Measurements from ENCODE around the gene LSAMP.

Gene LSAMP

GRCh38 chr3:116155841-116156240 is 289.4 kb downstream of the LSAMP start:
- H3K4me3 ChIP-seq (ENCODE audit: low read depth, low read length) = no peak overlapping the region
- no peak for TF ChIP-seq CTCF (IDR thresholded peaks at IDR 0.05; ENCODE audit: insufficient read depth, low read depth, low read length, missing control alignments)
- DNase-seq (ENCODE audit: low read depth) = no peak

- H3K4me3 ChIP-seq (ENCODE audit: low read depth, low read length) = no peak overlapping the region
- no peak for DNase-seq (ENCODE audit: low read depth)
- TF ChIP-seq CTCF (IDR thresholded peaks at IDR 0.05; ENCODE audit: insufficient read depth, low read depth, low read length, missing control alignments) = no peak
Measured at GRCh38 chr3:116154389-116154788, 290.9 kb downstream of the LSAMP start.

- no peak for DNase-seq (ENCODE audit: low read depth)
- no peak for TF ChIP-seq CTCF (IDR thresholded peaks at IDR 0.05; ENCODE audit: insufficient read depth, low read depth, low read length, missing control alignments)
- no peak overlapping the region for H3K4me3 ChIP-seq (ENCODE audit: low read depth, low read length)
Measured at GRCh38 chr3:116153174-116153573, 292.1 kb downstream of the LSAMP start.

- H3K4me3 ChIP-seq (ENCODE audit: low read depth, low read length) = no peak overlapping the region
- no peak for TF ChIP-seq CTCF (IDR thresholded peaks at IDR 0.05; ENCODE audit: insufficient read depth, low read depth, low read length, missing control alignments)
- no peak for DNase-seq (ENCODE audit: low read depth)
Measured at GRCh38 chr3:116150655-116151167, 294.6 kb downstream of the LSAMP start.

- TF ChIP-seq CTCF (IDR thresholded peaks at IDR 0.05; ENCODE audit: insufficient read depth, low read depth, low read length, missing control alignments) = no peak
- DNase-seq (ENCODE audit: low read depth) = no peak
- H3K4me3 ChIP-seq (ENCODE audit: low read depth, low read length) = no peak overlapping the region
Measured at GRCh38 chr3:116148881-116149851, 296.1 kb downstream of the LSAMP start.

GRCh38 chr3:116145613-116146012 is 299.7 kb downstream of the LSAMP start:
- TF ChIP-seq CTCF (IDR thresholded peaks at IDR 0.05; ENCODE audit: insufficient read depth, low read depth, low read length, missing control alignments) = no peak
- DNase-seq (ENCODE audit: low read depth) = no peak
- no peak overlapping the region for H3K4me3 ChIP-seq (ENCODE audit: low read depth, low read length)
